ENCODE data around the gene TXNDC8.

TXNDC8 gene

DNA sequence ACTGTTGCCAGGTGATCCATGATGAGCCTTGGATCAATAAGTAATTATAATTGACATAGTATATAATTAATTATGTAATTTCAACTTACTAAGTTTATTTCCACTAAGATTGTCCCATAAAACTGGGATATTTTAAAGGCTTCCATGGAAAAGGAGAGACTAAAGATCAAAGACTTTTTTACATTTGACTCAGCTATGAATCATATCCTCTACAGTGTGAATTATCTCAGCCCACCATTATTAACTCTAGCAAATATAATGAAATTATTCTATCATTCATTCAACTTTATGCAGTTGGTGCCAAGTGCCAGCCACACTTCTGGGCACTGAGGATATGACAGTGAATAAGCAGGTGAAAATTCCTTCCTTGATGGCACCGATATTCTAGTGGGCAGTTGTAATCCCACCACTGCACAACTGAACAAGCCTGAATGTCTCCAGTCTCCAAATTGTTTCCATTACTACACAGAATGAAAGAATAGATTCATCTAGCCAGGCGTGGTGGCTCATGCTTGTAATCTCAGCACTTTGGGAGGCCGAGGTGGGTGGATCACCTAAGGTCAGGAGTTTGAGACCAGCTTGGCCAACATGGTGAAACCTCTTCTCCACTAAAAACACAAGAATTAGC lies 59.5 kb downstream of the TXNDC8 start:
- no peak for DNase-seq (ENCODE audit: low read depth)

DNA sequence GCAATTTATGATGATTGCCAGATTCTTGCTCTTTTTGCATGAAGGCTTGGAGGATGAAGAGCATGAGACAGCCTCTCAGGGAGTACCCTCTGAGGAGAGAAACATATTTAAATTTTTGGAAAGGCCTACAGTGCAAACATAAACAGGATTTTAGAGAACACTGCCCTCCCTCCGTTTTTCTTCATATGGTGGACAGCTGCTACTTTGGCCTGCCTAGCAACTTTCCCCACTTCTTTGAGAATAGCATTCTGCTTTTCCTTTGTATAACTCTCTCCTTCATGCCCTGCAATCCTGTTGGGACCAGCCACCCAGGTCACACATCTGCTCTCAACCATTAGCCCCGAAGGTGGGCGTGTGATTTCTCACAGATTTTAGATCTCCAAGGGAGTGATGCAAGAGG lies 60.9 kb downstream of the TXNDC8 start:
- DNase-seq (ENCODE audit: low read depth) = no peak

DNA sequence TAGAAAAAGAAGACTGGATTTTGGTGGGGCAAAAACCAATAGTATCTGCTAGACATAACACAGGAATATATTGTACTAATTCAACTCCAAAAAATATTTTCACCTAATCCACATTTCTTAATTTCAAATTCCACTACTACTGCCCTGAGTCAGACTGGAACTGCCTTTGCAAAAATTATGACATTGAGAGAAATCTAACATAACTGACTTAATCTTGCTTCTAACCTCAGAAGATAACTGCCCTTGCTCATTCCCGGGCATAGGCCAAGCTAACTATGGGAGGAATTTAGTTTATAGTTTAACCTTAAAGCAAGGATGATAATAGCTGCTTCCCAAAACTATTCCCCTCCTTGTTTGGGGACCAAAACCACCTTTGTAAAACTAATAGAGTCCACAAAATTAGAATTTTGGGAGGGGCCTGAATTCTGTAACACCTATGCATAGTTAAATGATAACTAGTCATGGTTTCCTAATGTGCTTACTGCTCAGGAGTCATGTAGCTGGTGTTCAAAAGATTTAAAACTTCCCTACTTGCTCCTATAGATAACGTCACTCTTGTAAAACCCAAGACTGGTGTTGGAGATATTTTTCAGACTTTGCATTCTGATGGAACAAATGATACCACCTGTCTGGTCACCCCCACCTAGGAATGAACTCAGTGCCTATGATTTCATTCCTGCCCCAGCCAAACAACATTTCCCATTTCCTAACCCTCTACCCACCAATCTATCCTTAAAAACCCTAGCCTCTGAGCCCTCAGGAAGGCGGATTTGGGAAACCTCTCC lies 67.3 kb downstream of the TXNDC8 start:
- no peak for DNase-seq (ENCODE audit: low read depth)

DNA sequence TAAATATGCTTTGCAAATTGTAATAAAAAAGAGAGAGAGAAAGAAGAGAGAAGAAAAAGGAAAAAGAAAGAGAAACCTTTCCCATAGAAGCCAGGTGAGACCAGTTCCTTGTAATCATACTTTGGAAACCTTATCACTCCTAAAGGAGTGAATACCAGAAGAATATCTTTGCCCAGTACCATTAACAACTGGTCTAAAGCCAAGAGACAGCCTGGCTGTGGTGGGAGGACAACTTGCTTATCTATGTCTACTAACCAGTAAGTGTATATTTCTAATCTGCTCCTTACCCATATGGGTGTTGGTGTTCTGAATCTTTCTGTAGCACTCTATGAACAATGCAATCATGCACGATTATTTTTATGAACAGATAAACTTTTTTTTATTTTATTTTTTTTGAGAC lies 70.9 kb downstream of the TXNDC8 start:
- no peak for DNase-seq (ENCODE audit: low read depth)

DNA sequence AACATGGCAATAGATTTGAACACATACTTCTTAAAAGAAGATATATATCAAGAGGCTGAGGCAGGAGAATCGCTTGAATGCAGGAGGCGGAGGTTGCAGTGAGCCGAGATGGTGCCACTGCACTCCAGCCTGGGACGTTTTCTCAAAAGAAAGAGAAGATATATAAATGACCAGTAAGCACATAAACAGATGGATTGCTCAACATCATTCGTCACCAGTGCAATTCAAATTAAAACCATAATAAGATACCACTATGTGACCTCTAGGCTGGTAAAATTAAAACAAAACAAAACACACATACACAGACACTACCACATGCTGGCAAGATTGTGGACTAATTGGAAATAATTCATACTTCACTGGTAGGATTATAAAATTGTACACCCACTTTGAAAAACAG lies 76.0 kb downstream of the TXNDC8 start:
- no peak for DNase-seq (ENCODE audit: low read depth)

- no peak for DNase-seq (ENCODE audit: low read depth)
These were observed 76.8 kb downstream of the TXNDC8 start for GRCh38 chr9:110260911-110261310.

DNA sequence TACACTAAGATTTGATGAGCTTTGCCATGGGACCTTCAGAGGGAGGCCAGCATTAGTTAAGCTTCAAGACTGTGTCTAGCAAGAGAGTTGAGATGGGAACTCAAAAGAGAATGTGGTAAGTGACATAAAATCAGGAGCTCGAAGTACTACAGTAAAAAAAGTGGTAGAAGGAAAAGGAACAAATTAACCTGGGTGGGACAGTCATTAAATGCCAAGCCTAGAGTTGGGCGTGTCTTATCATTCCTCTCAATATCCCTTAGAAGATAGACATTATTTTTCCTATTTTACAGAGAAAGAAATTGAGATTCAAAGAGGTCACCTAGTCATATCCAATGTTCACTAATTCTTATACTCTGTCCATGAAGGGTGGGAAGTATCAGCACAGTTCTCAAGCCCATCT lies 78.1 kb downstream of the TXNDC8 start:
- DNase-seq (ENCODE audit: low read depth) = no peak

- no peak for DNase-seq (ENCODE audit: low read depth)
These were observed 79.0 kb downstream of the TXNDC8 start for GRCh38 chr9:110258690-110259091.

- DNase-seq (ENCODE audit: low read depth) = no peak
These were observed 79.7 kb downstream of the TXNDC8 start for GRCh38 chr9:110257956-110258355.

GRCh38 chr9:110257097-110257841 lies 80.4 kb downstream of the TXNDC8 start:
- DNase-seq (ENCODE audit: low read depth) = no peak

DNA sequence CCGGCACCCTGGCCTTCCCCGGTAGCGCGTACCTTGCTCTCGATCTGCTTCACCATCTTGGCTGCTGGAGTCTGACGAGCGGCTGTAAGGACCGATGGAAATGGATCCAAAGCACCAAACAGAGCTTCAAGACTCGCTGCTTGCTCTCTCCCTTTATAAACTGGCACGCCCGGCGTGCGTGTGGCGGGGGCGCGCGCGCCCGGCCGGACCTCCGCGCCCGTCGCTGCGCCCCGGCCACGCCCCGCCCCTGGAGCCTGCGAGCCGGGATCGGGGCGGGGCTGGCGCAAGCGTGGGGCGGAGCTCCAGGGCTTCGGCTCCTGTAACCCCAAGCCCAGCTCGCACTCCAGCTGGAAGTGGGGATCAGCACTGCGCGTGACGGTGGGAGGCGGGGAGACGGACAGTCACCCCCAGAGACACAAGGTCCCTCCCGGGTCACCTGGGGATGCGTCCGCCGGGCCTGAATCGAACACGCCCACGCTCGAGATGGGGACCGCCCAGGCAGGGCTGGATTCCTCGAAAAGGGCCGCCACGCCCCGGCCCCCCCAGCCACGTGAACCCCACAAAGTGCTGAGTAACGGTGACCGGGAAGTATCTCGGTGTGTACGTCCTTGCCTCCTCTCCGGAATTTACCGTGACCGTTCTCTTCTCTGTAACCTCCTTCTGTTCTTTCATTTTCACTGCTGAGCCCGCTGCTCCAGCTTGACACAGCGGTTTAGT lies 81.1 kb downstream of the TXNDC8 start, which contains the start of gene TXN:
Gene TXN (minus strand): TSS at position 128 of the 717 bp plus-strand sequence. CDS start 72 bp downstream, at position 56.
- DNase-seq (ENCODE audit: low read depth) = peak; percentile 49

DNA sequence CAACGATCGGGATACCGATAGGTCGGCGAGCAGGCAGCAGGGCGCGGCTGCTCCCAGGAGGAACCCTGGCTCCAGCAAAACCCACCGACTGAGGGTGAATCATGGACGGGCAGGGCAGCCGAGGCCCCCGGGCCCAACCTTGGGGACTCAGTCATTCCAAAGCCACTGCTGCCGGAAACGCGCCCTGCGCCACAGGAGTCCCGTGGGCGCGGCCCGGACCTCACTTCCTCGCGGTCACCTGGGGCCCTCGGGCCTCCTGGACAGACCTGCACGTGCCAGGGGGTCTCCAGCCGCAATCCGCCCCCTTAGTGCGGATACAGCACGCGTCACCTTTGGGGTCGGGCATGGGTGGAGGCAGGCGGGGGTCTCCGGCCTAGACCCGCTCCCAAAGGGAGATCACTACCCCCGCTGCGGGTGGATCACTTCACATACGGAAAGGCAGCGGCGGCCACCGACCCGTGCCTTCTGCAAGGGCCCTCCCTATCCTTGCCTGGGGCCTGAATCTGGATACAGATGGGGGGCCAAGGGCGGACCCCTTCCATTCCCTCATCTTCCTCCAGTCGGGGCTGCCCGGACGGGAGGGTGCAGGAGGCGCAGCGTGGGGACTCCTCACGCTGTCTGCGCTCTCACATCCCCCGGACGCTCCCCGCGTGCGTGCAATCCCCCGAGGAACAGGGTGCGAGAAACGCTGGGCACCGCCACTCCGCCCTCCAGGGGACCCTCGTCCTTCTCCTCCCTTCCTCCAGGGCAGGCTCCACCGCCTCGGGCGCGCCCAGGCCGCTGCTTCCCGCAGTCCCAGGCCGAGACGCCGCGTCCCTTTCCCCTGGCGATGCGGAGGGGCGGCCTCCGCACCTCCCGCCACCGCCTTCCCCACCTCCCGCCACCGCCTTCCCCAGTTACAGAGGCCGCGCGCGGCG lies 81.9 kb downstream of the TXNDC8 start:
- no peak for DNase-seq (ENCODE audit: low read depth)

- DNase-seq (ENCODE audit: low read depth) = no peak
These were observed 82.6 kb downstream of the TXNDC8 start for GRCh38 chr9:110255034-110255462.

- DNase-seq (ENCODE audit: low read depth) = no peak
These were observed 83.2 kb downstream of the TXNDC8 start for GRCh38 chr9:110254500-110254899.

All from non-pigmented ciliary epithelial cell (primary cell).